Measurements from ENCODE around the gene SEMA6B. TPM values are rescaled to one million over a fixed set of nuclear protein-coding genes. Genes with fewer than 3 reads are reported as not detected.

SEMA6B gene
- total and polyA plus RNA-seq, 3 donors from 2014 or later, result 3.5 to 5.0 (median 4.2) TPM

DNA sequence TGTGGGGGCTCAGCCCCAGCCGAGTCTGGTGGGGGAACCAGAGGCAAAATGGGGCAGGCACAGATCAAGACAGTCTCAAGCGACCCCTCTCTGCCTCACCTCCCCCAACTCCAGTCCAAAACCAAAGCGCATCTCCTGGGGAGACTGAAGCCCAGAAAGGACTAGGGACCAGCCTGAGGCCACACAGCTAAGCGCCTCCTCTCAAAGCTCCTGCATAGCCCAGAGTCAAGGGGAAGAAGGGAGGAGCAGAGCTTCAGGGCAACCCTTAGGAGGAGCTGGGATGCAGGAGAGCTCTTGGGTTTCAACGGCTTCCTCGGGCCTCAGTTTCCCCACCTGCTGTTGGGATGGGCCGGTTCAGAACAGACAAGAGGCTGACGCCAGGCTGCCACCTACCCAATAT lies 19.9 kb upstream of the SEMA6B start:
- Histone ChIP-seq H3K4me3 (no peak overlapping the region), H3K27ac (no peak overlapping the region), H3K27me3 (no peaks in the 10 kb centered on the region), H3K4me1 (peaks cover 16% of the 10 kb centered on the region), H3K36me3 (ENCODE audit: low read depth, missing control alignments) (no peaks in the 10 kb centered on the region), H3K9me3 (no peaks in the 10 kb centered on the region)
- intact Hi-C loops (cut with DNase I; ENCODE audit: low total_unique reads), result loop anchor here (5.0 kb wide), 1 partner anchor 58 kb away; the partner anchor contains the start of gene TNFAIP8L1
- no peak for DNase-seq
- no peak for TF ChIP-seq POLR2A (IDR thresholded peaks at IDR 0.05)
- TF ChIP-seq, protein P1, sequence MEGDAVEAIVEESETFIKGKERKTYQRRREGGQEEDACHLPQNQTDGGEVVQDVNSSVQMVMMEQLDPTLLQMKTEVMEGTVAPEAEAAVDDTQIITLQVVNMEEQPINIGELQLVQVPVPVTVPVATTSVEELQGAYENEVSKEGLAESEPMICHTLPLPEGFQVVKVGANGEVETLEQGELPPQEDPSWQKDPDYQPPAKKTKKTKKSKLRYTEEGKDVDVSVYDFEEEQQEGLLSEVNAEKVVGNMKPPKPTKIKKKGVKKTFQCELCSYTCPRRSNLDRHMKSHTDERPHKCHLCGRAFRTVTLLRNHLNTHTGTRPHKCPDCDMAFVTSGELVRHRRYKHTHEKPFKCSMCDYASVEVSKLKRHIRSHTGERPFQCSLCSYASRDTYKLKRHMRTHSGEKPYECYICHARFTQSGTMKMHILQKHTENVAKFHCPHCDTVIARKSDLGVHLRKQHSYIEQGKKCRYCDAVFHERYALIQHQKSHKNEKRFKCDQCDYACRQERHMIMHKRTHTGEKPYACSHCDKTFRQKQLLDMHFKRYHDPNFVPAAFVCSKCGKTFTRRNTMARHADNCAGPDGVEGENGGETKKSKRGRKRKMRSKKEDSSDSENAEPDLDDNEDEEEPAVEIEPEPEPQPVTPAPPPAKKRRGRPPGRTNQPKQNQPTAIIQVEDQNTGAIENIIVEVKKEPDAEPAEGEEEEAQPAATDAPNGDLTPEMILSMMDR (IDR thresholded peaks at IDR 0.05), result no peak
- WGBS, 2 donors, result 46 to 70% methylated on average over 6 to 8 of the region's 8 CpGs

DNA sequence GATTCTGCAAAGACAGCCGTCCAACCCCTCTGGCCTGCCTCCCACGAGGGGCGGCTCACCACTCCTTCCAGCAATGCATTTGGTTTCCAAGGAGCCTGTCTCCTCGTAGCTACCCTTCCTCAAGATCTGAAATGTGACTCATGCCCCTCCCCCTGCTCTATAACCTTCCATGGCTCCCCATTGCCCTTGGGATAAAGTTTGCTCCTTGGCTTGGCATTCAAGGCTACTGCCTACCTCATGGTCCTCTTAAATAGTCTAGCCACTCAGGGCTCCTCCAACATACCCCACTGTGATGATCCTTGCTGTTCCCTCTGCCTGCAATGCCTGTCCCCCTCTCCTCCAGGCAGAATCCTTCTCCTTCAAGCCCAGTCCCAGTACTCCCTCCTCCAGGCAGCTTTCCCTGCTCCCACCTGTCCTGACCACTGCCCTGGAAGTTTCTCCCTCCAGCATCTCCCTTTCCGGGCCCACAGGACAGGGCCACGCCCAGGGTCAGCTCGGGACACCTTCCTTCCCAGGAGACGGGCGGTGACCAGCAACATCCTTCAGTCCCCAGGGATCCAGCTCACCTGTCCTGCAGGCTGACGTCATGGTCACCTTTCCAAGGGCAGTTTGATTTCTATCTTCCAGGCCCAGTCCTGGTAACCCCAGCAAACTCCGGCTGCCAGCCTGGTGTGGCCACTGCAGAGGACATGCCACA lies 19.2 kb upstream of the SEMA6B start:
- Histone ChIP-seq H3K36me3 (ENCODE audit: low read depth, missing control alignments) (no peaks in the 10 kb centered on the region), H3K27ac (no peak overlapping the region), H3K4me3 (no peak overlapping the region), H3K9me3 (no peaks in the 10 kb centered on the region), H3K4me1 (peaks cover 9% of the 10 kb centered on the region), H3K27me3 (no peaks in the 10 kb centered on the region)
- intact Hi-C loops (cut with DNase I; ENCODE audit: low total_unique reads), result loop anchor here (5.0 kb wide), 1 partner anchor 59 kb away; the partner anchor contains the start of gene TNFAIP8L1
- DNase-seq, result no peak
- TF ChIP-seq POLR2A (IDR thresholded peaks at IDR 0.05), result no peak
- TF ChIP-seq, protein P1 (IDR thresholded peaks at IDR 0.05), result no peak
- WGBS, 2 donors, result 68 to 71% methylated on average over 11 of the region's 11 CpGs

DNA sequence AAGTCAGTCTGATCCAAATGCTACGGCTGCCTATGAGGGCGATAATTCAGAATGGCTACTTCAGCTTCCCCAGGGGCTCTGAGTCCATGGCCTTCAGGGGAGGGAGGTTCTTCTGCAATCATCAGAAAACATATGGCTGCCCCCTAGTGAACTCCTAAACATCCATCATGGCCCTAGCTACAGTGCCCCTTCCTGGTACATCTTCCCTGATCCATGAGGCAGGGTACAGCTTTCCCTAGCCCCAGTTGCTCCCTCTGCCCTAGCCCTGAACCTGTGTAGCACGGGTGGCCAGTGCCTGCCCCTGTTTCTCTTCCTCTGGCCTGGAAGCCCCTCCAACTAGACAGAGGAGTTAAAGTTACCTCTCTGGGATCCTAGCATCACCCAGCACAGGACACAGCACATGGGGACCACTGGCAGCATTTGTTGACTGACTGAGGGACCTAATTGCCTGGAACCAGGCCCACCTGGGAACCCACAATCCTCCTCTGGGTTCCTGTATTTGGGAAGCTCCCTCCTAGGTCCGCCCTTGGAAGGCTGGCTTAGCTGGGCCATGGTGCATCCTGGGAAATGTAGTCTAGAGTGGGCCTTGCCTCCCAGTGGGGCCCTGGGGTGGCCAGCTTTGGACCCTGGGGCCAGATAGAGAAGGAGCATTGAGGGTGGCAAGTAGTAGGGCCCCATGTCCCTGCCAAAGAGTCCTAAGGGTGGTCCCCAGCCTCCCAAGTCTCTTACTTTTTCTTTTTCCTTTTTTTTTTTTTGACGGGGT lies 17.7 kb upstream of the SEMA6B start:
- Histone ChIP-seq H3K4me3 (no peak overlapping the region), H3K27ac (no peak overlapping the region), H3K36me3 (ENCODE audit: low read depth, missing control alignments) (no peaks in the 10 kb centered on the region), H3K27me3 (no peaks in the 10 kb centered on the region), H3K4me1 (peaks cover 6% of the 10 kb centered on the region), H3K9me3 (no peaks in the 10 kb centered on the region)
- WGBS, 2 donors, result 83 to 89% methylated on average over 4 to 5 of the region's 5 CpGs
- intact Hi-C loops (cut with DNase I; ENCODE audit: low total_unique reads), result loop anchor here (5.0 kb wide), 1 partner anchor 60 kb away; the partner anchor contains the start of gene TNFAIP8L1
- no peak for DNase-seq
- TF ChIP-seq, protein P1 (IDR thresholded peaks at IDR 0.05), result no peak
- no peak for TF ChIP-seq POLR2A (IDR thresholded peaks at IDR 0.05)

DNA sequence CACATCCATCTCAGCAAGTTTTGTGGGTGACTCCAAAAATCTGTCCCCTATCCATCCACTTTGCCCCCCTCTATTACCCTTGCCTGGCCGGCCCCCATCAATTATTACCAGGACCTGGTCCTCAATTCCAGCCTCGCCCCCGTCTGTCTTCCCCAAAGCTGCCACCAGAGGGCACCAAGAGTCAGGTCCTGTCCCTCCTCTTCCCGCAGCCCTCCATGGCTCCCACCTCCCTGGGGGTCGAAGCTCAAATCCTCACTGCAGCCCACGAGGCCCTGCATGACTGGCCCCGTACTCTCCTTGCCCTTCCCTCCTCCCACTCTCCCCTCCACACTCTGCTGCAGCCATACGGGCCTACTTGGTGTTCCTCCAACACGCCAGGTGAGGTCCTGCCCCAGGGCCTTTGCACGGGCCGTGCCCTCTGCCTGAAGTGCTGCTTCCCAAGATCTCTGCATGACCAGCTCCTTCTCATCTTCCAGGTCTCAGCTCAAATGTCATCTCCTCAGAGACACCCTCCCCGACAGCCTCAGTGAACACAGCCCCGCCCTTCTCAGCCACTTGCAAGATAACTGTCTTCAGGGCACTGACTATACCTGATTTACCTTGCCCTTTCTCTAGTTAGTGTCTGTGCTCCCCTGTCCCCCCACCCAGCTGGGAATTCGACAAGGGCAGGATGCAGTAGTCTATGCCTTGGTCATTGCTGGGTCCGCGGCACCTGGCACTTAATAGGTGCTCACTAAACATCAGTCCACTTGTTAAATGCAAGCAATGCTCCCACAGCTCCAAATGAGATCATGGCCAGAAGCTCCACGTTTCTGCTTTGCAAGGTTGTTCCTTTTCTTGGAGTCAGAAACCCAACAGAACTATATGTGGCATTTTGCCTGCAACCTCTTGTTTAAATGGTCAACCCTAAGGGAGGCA lies 16.8 kb upstream of the SEMA6B start:
- no peaks in the 10 kb centered on the region for H3K9me3 ChIP-seq
- peaks cover 6% of the 10 kb centered on the region for H3K4me1 ChIP-seq
- H3K4me3 ChIP-seq, result no peak overlapping the region
- peak; percentile 73 for DNase-seq
- intact Hi-C loops (cut with DNase I; ENCODE audit: low total_unique reads), result loop anchor here (5.0 kb wide), 1 partner anchor 61 kb away; the partner anchor contains the start of gene TNFAIP8L1
- TF ChIP-seq, protein P1 (IDR thresholded peaks at IDR 0.05), result peak; percentile 36 to 67 (median 63)
- no peak for TF ChIP-seq POLR2A (IDR thresholded peaks at IDR 0.05)
- H3K27me3 ChIP-seq, result no peaks in the 10 kb centered on the region
- H3K27ac ChIP-seq, result no peak overlapping the region
- H3K36me3 ChIP-seq (ENCODE audit: low read depth, missing control alignments), result no peaks in the 10 kb centered on the region
- WGBS, 2 donors, result 66 to 72% methylated on average over 17 of the region's 17 CpGs
